Measurements from ENCODE around the gene DPYD.

GRCh38 chr1:97297611-97298010 lies 623.2 kb downstream of the DPYD start:
- TF ChIP-seq POLR2A (IDR thresholded peaks at IDR 0.05), result no peak
- no peak for TF ChIP-seq CTCF (IDR thresholded peaks at IDR 0.05)
